Lower leg skin (tissue), 4 donors: Measurements from ENCODE around the gene JDP2. TPM values are rescaled to one million over a fixed set of nuclear protein-coding genes. Genes with fewer than 3 reads are reported as not detected.

Source experiments
- DNase-seq, 2 donors: peaks; one replicate each; pipeline ENCODE4 v3.0.0-alpha.2; 2019; ENCODE audit warnings: low spot score in 2 of 2
- H3K4me3 ChIP-seq: fragments of 200-600 bp; sonication (generic); 2 replicates; pipeline ENCODE4 v1.5.1; 2017; ENCODE audit warnings: mild to moderate bottlenecking, low read depth; ENCODE audit not compliant: poor library complexity, severe bottlenecking
- POLR2A ChIP-seq, 2 donors: fragments of 450-650 bp; IDR thresholded peaks; one replicate each; pipeline ENCODE4 v1.6.1; 2016 to 2017; ENCODE audit warnings: antibody characterized with exemption in 2 of 2, mild to moderate bottlenecking in 1 of 2, moderate library complexity in 1 of 2
- WGBS, 2 donors: methylation state at CpG; one replicate each; pipeline ENCODE4 v1.1.5; 2018; 5-methylcytosine and 5-hydroxymethylcytosine counted together
- intact Hi-C: fragments of 100-400 bp; cut with DNase I; formaldehyde crosslinking; loops from one replicate; pipeline ENCODE4 v1.15.0; 2023; ENCODE audit warnings: low total_unique reads
- total RNA-seq, 4 donors: library from RNA; depleted of rRNA; stranded (reverse); fragments of >200 nt; gene quantifications; one replicate each; pipeline ENCODE4 v1.1.0, GENCODE V29; 2016
- TF ChIP-seq, protein P1 (sequence below), 3 donors: fragments of 450-650 bp; IDR thresholded peaks; one replicate each; pipeline ENCODE4 v1.5.1; 2016; ENCODE audit warnings: antibody characterized with exemption in 3 of 3, mild to moderate bottlenecking in 3 of 3, moderate library complexity in 2 of 3

The JDP2 gene
- total RNA-seq, 4 donors from 2014 or later: 31.7 to 53.9 (median 36.0) TPM

DNA sequence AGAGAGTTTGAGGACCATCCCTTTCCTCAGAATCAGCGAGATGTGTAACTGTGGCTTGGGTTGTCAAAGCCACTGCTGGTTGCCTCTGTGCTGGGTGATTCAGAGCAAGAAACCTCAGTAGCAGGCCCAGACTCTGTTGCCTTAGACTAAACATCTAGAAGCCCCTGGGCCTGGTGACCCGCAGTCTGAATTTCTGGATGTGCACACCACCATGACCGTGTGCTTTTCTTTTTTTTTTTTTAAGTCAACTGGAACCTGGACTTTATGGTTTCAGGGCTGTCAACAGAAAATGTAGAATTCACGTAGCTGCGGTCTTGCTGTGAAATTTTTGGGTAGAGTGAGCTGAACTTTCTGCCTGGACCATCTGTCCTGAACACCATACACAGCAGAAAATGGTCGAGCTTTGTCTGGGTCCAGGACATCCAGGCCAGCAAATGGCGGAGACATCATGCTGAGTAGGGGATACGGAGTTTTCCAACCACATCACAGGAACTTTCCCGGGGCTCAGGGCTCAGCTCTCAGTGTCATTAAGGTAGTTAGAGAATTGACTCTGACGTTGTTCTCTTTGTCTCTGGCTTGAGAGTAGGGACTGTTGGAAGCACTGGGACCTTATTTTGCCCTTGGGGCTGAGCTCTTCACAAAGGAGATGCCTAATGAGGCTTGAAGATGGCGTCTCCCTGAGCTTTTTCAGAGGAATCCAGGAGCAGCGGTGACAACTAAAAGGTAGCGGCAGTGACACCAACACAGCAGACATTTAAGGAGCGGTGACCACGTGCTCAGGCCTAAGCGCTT, 71.5 kb downstream of the JDP2 start:
- intact Hi-C loops: loop anchor here (10.0 kb wide), 2 partner anchors 56 to 374 kb away; partner anchors contain the start of gene NEK9

DNA sequence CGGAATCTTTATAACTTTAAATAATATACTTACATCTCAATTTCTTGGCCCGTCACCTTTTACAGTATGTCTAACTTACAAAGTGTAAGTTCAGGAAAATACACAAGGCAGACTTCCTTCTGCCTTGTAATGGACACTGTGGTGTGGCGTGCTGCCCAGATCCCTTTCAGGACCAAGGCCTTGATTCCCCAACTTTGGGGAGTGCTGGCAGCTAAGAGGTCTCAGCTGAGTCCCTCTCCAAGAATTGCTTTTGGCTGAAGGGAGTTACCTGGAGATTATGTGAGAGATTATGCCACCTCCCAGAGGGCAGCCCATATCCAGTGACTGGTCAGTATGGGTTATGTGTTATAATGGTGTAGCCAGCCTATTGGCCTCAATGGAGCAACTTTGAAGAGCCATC, 73.3 kb downstream of the JDP2 start:
- peak in 1 of 2 donors; percentile 64 for DNase-seq
- intact Hi-C loops: no loop called here
- 91 to 96% methylated on average over 3 of the region's 3 CpGs for WGBS, 2 donors
- TF ChIP-seq POLR2A (IDR thresholded peaks at IDR 0.05): no peak
- TF ChIP-seq, protein P1, sequence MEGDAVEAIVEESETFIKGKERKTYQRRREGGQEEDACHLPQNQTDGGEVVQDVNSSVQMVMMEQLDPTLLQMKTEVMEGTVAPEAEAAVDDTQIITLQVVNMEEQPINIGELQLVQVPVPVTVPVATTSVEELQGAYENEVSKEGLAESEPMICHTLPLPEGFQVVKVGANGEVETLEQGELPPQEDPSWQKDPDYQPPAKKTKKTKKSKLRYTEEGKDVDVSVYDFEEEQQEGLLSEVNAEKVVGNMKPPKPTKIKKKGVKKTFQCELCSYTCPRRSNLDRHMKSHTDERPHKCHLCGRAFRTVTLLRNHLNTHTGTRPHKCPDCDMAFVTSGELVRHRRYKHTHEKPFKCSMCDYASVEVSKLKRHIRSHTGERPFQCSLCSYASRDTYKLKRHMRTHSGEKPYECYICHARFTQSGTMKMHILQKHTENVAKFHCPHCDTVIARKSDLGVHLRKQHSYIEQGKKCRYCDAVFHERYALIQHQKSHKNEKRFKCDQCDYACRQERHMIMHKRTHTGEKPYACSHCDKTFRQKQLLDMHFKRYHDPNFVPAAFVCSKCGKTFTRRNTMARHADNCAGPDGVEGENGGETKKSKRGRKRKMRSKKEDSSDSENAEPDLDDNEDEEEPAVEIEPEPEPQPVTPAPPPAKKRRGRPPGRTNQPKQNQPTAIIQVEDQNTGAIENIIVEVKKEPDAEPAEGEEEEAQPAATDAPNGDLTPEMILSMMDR (IDR thresholded peaks at IDR 0.05): no peak
- no peak overlapping the region for H3K4me3 ChIP-seq

More for the DNA sequence above, 71.5 kb downstream of the JDP2 start:
- peak in 1 of 2 donors; percentile 50 for DNase-seq
- no peak overlapping the region for H3K4me3 ChIP-seq
- TF ChIP-seq POLR2A (IDR thresholded peaks at IDR 0.05): no peak
- TF ChIP-seq, protein P1 (IDR thresholded peaks at IDR 0.05): no peak
- 90% methylated on average over 16 of the region's 16 CpGs for WGBS, 2 donors

DNA sequence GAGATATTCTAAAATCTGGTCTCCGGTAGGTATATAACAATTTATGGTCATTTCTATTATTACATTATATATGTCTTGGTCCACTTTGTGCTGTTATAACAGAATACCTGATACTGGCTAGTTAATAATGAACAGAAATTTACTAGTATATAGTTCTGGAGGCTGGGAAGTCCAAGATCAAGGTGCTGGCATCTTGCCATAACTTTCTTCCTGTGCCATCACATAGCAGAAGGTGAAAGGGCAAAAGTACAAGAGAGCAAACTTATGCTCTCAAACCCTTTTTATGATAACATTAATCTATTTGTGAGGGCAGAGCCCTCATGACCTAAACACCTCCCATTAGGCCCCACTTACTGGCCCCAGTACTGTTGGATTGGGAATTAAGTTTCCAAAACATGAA, 76.6 kb downstream of the JDP2 start:
- DNase-seq: no peak
- WGBS, 2 donors: 95 to 98% methylated on average over 1 of the region's 1 CpG
- intact Hi-C loops: no loop called here
- TF ChIP-seq POLR2A (IDR thresholded peaks at IDR 0.05): no peak
- no peak overlapping the region for H3K4me3 ChIP-seq

DNA sequence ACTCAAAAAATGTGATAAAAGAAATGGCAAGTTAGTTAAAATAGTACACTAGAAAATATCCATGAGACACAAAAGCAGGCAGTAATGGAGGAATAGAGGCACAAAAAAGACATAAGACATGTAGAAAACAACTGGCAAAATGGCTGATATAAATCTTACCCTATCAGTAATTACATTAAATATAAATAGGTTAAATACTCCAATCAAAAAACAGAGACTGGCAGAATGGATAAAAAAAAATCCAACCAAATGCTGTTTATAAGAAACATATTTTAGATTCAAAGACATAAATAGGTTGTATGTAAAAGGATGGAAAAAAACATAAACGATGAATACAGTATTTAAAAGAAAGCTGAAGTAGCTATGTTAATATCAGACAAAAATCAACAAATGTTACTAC, 79.1 kb downstream of the JDP2 start:
- no peak overlapping the region for H3K4me3 ChIP-seq
- no peak for DNase-seq
- intact Hi-C loops: no loop called here
- WGBS, 2 donors: 90 to 95% methylated on average over 1 of the region's 1 CpG
- no peak for TF ChIP-seq POLR2A (IDR thresholded peaks at IDR 0.05)
- TF ChIP-seq, protein P1 (IDR thresholded peaks at IDR 0.05): no peak

DNA sequence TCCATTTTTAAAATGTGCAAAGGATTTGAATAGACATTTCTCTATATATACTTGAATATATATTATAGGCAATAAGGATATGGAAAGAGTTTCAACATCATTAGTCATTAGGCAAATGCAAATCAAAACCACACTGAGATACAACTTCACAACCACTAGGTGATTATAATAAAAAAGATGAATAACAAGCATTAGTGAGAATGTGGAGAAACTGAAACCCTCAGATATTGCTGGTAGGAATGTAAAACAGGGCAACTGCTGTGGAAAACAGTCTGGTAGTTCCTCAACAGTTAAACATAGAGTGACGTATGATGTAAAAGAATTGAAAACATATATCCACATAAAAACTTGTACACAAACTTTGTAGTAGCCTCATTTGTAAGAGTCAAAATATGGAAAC, 82.7 kb downstream of the JDP2 start:
- intact Hi-C loops: no loop called here
- TF ChIP-seq POLR2A (IDR thresholded peaks at IDR 0.05): no peak
- TF ChIP-seq, protein P1 (IDR thresholded peaks at IDR 0.05): no peak
- WGBS, 2 donors: 81 to 86% methylated on average over 1 of the region's 1 CpG
- DNase-seq: no peak
- no peak overlapping the region for H3K4me3 ChIP-seq

DNA sequence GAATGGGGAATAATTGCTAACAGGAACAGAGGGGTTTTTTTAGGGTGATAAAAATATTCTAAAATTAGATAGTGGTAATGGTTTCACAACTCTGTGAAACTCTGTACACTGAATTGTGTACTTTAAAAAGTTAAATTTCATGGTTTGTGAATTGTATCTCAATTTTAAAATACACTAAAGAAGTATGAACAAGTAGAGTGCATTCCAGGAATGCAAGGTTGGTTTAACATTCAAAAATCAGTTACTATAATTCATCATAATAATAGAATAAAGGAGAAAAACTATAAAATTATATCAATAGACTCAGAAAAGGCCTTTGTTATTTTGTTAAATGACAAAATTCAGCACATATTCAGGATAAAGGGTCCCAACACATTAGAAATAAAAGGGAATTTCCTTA, 83.4 kb downstream of the JDP2 start:
- no peak for TF ChIP-seq POLR2A (IDR thresholded peaks at IDR 0.05)
- TF ChIP-seq, protein P1 (IDR thresholded peaks at IDR 0.05): no peak
- DNase-seq: no peak
- no peak overlapping the region for H3K4me3 ChIP-seq
- intact Hi-C loops: no loop called here
